Mesodermal cell (in vitro differentiated cells): Measurements from ENCODE around the gene TUT7.

Experiments used
- H3K27ac ChIP-seq: 2 replicates; pipeline ENCODE4 v1.7.0; 2013; ENCODE audit warnings: mild to moderate bottlenecking, low read depth, low read length, moderate library complexity; ENCODE audit not compliant: severe bottlenecking
- H3K36me3 ChIP-seq: 2 replicates; pipeline ENCODE4 v1.7.1; 2013; ENCODE audit warnings: mild to moderate bottlenecking, low read length, moderate library complexity; ENCODE audit not compliant: control insufficient read depth, insufficient read depth
- H3K4me1 ChIP-seq: one replicate; pipeline ENCODE4 v1.7.1; 2013; ENCODE audit warnings: mild to moderate bottlenecking, low read length; ENCODE audit not compliant: insufficient read depth, control insufficient read depth, poor library complexity, severe bottlenecking
- H3K4me3 ChIP-seq: 2 replicates; pipeline ENCODE4 v1.7.0; 2013; ENCODE audit warnings: low read length, control low read depth, mild to moderate bottlenecking; ENCODE audit not compliant: insufficient read depth, poor library complexity, severe bottlenecking; ENCODE audit errors: extremely low read depth
- H3K9me3 ChIP-seq: 2 replicates; pipeline ENCODE4 v1.7.1; 2013; ENCODE audit warnings: mild to moderate bottlenecking, low read length, moderate library complexity; ENCODE audit not compliant: control insufficient read depth
- WGBS, 2 experiments: methylation state at CpG; one replicate each; pipeline ENCODE4 v1.1.5; 2013; ENCODE audit warnings: missing lambda C conversion rate in 2 of 2; ENCODE audit not compliant: insufficient coverage in 2 of 2; 5-methylcytosine and 5-hydroxymethylcytosine counted together

TUT7 gene

DNA sequence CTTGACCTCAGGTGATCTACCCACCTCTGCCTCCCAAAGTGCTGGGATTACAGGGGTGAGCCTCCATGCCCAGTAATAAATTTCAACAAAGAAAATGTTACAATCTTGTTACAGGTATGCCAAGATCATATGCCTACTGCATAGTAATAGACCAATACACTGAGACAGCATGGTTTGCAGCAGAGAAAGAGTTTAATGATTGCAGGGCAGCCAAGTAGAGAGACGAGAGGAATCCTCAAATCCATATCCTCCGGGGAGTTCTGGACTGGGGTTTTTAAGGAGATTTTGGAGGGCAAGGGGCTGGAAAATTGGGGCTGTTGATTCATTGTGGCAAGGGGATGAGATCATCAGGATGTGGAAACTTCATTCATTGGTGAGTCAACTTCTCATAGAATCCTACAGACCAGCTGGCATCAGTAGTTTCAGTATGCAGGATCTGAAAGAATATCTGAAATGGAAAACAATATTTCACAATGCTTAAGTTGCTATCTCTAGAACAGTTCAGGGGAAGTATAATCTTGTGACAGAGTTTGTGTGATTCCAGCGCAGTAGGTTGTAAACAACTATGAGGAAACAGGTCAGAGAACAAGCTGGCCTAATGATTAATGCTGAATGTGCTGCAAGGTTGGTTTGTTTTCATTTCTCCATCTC is 14.8 kb upstream of the TUT7 start:
- H3K4me3 ChIP-seq, result no peak overlapping the region

DNA sequence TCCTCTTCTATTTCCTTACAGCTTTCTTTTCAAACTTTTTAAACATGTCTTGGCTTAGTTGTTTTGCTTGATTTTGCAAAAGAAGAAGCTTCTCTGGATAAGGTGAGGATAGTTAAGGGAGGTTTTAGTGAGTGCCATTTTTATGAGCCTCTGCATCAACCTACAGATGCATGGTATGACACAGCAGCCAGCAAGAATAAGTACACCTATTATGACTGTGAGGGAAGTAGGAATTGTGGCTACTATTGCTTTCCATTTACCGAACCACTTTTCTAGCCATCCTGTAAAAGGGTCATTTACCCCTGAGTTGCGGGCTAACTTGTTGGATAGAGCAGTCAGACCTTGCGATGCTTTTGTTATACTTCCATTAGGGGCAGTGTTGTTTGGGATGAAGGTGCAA is 7.0 kb upstream of the TUT7 start:
- Histone ChIP-seq H3K4me1 (no peaks in the 10 kb centered on the region), H3K4me3 (no peak overlapping the region), H3K36me3 (no peaks in the 10 kb centered on the region), H3K27ac (no peak overlapping the region), H3K9me3 (no peaks in the 10 kb centered on the region)
- WGBS, 2 experiments, result 100% methylated on average over 3 of the region's 3 CpGs; no CpG with 5 or more reads in 1 of the 2 experiments

More for the DNA sequence above, 14.8 kb upstream of the TUT7 start:
- H3K4me1 ChIP-seq, result no peaks in the 10 kb centered on the region
- no peak overlapping the region for H3K27ac ChIP-seq
- no peaks in the 10 kb centered on the region for H3K36me3 ChIP-seq
- H3K9me3 ChIP-seq, result peaks cover 14% of the 10 kb centered on the region
- 100% methylated on average over 1 to 2 of the region's 3 CpGs for WGBS, 2 experiments

DNA sequence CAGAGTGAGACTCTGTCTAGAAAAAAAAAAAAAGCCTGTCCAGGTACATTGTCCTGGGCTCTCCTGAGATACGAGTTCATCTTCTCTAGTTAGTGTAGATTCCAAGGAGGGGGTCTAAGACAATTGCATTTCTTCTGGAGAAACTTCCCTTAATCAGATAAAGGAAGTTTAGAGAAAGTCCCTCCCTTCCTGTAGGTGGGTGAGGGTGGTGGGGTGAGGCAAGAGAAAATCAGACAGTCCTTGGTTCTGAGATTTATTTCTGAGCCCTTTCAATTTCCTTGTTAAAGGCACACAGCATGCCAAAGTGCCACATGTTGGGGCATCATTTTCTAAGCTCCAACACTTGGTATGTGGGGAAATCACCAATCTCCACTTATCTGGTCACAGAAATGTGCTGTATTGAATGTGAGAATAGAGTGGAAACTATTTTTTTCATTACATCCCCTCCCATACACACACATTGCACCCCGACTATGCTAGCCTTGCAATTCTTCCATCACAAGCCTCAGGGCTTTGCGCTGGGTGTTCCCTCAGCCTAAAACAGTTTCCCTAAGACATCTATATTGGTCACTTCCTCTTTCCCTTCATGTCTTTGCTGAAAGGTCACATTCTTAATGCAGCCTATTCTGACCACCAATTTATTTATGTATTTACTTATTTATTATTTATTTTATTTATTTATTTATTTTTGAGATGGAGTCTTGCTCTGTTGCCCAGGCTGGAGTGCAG is 5.1 kb upstream of the TUT7 start:
- Histone ChIP-seq H3K4me3 (no peak overlapping the region), H3K4me1 (no peaks in the 10 kb centered on the region), H3K36me3 (no peaks in the 10 kb centered on the region), H3K9me3 (no peaks in the 10 kb centered on the region), H3K27ac (no peak overlapping the region)
- 95 to 100% methylated on average over 1 to 2 of the region's 3 CpGs for WGBS, 2 experiments

DNA sequence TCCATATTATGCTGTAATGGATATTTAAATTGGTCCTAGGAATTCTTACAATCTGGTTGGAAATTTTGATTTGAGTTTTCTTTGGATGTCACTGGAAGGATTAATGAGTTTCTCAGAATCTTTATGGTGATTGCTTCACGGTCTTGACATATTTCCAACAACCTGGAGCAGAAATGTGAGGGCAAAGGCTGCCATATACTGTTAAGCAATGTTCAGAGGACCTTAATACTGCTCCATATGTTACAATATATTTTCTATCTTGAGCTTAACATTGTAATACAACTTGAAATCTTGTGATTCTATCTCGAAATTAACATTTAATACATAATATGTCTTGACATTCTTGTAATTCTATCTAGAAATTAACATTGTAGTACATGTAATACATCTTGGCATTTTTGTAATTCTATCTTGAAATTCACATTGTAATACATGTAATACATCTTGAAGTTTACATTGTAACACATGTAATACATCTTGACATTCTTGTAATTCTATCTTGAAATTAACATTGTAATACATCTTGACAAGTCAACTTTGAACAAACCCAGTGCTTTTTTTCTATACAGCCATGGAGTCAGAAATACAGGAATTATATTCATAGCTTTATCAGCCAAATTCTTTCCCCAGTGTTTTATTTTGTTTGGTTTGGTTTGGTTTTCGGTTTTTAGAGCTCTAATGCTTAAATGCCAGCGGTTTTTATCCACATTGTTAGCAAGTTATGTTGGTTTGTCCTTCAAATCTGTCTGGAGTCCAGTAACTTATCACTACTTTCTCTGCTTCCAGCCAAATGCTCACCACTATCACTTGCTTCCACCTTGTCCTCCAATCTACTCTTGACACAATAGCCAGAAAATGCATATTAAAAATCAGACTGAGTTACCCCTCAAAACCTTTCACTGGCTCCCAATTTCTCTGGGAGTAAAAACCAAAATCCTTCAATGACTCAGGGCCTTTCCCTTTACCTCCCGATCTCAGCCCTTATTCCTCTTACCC is 3.0 kb upstream of the TUT7 start:
- H3K27ac ChIP-seq, result no peak overlapping the region
- no peak overlapping the region for H3K4me3 ChIP-seq
- WGBS, 2 experiments, result 90 to 100% methylated on average over 1 to 2 of the region's 5 CpGs
- H3K4me1 ChIP-seq, result peaks cover 7% of the 10 kb centered on the region
- no peaks in the 10 kb centered on the region for H3K9me3 ChIP-seq
- H3K36me3 ChIP-seq, result peaks cover 2% of the 10 kb centered on the region

DNA sequence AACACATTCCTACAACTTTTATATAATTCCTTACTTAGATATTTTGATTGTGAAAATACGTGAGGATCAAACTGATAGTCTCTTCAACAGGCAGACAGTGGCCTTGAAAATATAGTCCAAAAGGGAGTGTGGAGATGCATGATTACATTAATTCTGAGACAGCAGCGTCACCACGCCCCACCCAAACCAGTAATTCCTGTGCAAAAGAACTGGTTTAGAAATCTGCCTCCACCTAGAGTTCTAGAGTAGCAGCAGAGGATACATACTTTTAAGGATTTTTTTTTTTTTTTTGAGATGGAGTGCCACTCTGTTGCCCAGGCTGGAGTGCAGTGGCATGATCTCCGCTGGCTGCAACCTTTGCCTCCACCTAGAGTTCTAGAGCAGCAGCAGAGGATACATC is 1.6 kb upstream of the TUT7 start:
- Histone ChIP-seq H3K27ac (no peak overlapping the region), H3K36me3 (peaks cover 9% of the 10 kb centered on the region), H3K4me1 (peaks cover 7% of the 10 kb centered on the region), H3K4me3 (no peak overlapping the region), H3K9me3 (no peaks in the 10 kb centered on the region)
- 90 to 100% methylated on average over 2 of the region's 4 CpGs for WGBS, 2 experiments

DNA sequence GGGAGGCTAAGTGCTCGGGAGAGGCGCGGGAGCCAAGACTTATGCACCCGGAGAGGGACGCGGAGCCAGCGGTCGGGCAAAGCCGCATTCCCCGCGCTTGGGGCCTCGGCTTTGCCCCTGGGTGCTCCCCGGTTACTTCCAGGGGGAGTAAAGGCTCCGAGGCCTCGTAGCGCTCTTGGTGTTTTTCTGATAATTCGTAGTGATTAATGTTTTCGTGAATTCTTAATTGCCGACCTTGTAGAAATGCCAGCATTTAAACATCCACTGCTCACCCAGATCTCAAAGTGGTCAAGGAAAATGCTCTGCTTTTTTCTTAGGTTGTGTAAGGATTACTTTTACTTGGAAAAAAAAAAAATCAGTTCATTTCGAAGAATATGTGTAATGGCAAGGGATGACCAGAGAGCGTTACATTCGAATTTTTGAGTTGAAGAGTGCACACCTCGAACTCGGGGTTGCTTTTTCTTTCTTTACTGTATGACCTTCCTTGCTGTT is 654 bp upstream of the TUT7 start:
- WGBS, 2 experiments, result 20 to 25% methylated on average over 17 of the region's 24 CpGs
- Histone ChIP-seq H3K36me3 (peaks cover 9% of the 10 kb centered on the region), H3K9me3 (no peaks in the 10 kb centered on the region), H3K4me3 (peak overlapping the region; percentile 69), H3K27ac (peak overlapping the region; percentile 76), H3K4me1 (peaks cover 7% of the 10 kb centered on the region)

DNA sequence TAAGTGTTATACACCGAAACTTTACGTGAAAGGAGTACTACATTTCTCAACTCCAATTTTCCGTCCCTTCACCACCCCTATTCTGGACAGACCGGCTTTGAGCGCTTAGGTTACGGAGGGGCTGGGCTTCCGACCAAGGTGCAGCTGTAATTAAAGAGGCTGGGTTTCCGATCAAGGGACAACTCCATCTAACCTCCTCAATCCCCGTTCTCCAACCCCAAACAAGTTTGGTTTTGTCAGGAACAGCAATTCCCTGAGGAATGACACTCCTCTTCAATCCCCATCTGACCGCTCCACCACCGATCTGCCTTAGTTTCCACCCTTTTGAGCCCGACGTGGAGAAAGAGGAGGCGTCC is 577 bp downstream of the TUT7 start:
- Histone ChIP-seq H3K9me3 (no peaks in the 10 kb centered on the region), H3K27ac (peak overlapping the region; percentile 76), H3K36me3 (peaks cover 9% of the 10 kb centered on the region), H3K4me1 (peaks cover 7% of the 10 kb centered on the region), H3K4me3 (peak overlapping the region; percentile 69)
- 0% methylated on average over 9 to 10 of the region's 14 CpGs for WGBS, 2 experiments

DNA sequence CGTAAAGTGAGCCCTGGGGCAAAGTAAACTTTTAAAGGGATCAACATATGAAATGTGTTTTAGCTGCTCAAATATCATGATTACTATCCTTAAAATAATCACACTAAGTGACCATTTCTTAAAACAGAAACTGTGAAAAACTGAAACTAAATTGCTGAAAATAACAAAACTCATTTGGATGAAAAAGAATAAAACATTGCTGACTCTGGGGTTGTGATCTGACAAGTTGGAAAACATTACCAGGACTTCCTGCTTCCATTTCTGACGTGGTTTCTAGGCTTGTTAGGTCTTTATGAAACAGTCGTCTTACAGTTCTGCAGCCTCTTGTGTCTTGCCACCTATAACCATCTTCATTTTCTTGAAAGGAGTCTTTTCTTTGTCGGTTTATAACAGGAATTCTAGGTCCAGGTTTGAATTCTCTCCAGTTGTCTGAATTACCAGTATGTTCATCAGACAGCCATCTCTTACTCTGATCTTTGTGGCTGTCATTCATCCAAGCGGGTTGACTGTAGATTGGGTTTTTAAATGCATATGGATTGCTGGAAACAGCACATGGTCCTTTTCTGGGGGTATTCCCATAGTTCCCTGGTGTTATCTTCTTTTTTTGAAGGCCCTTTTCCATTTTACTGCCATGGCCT is 1.7 kb downstream of the TUT7 start:
- peak overlapping the region; percentile 69 for H3K4me3 ChIP-seq
- H3K36me3 ChIP-seq, result peaks cover 9% of the 10 kb centered on the region
- no peaks in the 10 kb centered on the region for H3K9me3 ChIP-seq
- WGBS, 2 experiments, result 83 to 90% methylated on average over 1 to 2 of the region's 5 CpGs
- H3K4me1 ChIP-seq, result peaks cover 7% of the 10 kb centered on the region
- no peak overlapping the region for H3K27ac ChIP-seq

DNA sequence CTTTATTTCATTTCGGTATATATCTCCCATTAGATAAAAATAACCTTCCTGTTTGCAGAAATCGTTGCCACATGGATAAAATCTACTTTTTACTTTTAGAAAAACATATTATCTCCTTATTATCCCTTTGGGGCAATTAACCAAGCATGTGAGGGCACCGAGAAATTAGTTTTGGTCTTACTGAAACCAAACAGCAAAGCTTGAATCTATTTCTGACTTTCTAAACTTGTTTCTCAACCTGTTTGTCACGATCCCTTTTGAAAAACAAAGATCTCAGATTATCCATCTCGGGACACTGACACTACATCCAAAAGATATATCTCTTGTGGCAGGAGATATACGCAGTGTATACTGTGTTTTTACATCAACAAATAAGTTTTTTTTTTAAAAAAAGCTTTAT is 2.3 kb downstream of the TUT7 start:
- Histone ChIP-seq H3K4me1 (peaks cover 7% of the 10 kb centered on the region), H3K4me3 (no peak overlapping the region), H3K27ac (no peak overlapping the region), H3K9me3 (no peaks in the 10 kb centered on the region), H3K36me3 (peaks cover 9% of the 10 kb centered on the region)
- 87 to 100% methylated on average over 3 to 4 of the region's 6 CpGs for WGBS, 2 experiments
